ENCODE results near the gene BNIP3.

Gene BNIP3

DNA sequence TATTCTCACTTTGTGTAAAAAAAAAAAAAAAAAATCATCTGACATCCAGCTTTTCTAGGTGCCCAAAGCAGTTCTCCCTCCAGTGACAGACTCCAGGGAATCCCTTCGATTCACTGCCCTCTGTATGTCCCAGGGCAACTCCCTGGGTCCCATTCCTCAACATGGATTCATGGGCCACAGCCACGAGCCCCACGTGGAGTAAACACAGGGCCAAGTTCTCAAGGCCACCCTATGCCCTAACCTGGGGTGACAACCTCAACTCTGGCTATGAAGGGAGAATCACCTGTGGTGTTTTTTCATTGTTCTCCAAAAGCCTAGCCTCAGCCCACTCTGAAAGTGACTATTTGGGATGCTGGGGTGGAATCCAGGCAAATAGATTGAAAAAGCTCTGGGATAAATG lies 3.4 kb downstream of the BNIP3 start:
- DNase-seq (ENCODE audit: low read depth in 3 of 3) = no peak

DNA sequence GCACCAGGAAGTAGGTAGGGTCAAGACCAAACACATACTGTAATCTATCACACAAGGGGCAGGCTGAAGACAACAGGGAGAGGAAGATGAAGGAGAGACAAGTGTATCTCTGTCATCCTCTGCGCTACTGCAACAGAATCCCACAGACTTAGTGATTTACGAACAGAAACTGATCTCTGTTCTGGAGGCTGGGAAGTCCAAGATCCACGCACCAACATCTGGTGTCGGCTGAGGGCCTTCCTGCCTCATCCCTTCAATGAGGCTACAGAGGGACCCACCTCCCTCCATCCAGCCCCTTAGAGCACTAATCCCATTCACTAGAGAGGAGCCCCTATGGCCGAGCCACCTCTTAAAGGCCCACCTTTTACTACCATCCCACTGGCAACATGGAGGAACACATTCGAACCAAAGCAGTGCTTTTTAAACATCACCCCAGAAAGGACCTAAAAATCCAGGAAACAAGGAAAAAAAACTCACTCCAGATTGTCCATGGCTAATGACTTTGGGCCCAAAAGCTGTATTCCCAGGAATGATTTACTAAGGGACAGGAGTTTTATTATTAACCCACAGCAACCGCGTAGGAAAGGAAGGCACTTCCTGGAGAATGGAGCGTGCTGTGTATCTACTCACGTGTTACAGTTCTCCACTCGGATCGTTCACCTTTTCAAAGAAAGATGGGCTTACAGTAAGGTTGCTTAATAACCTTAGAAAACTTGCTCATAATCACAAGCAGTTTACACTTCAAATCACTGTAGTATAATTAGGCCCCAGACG lies 4.2 kb downstream of the BNIP3 start:
- DNase-seq (ENCODE audit: low read depth in 3 of 3) = no peak

DNA sequence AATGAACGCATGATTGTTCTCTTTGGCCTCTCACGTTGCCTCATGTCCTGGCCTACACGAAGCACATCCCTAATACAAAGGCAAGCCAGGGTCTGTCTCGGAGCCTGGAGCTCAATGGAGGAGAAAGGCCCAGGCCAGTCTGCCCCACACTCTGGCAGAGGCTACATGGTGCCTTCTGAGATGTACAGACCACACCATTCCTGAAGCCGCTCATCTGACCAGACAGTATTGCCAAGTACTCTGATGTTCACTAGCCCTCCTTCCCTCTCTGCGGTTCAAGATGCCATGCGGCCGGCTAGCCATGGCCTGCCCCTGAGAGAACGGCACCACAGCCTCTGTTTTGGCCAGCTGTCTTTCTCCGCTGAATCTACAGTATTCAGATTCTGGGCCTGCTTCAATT lies 5.9 kb downstream of the BNIP3 start:
- no peak for DNase-seq (ENCODE audit: low read depth in 3 of 3)

DNA sequence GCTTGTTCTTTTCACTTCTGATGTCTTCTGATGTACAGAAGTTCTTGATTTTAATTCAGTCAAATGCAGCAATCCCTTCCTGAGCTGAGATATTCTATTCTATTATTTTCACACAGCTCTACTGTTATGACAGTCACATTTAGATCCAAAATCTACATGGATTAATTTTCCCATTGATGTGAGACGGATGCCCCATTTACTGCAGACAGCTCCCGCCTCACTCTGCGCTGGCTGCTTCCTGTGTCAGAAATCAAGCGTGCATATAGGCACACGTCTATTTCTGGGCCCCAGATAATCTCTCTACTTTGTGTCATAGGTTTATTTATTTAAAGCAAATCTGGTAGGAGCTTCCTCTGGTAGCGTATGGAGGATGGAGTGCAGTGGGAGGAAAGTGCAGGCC lies 6.7 kb downstream of the BNIP3 start:
- no peak for DNase-seq (ENCODE audit: low read depth in 3 of 3)

DNA sequence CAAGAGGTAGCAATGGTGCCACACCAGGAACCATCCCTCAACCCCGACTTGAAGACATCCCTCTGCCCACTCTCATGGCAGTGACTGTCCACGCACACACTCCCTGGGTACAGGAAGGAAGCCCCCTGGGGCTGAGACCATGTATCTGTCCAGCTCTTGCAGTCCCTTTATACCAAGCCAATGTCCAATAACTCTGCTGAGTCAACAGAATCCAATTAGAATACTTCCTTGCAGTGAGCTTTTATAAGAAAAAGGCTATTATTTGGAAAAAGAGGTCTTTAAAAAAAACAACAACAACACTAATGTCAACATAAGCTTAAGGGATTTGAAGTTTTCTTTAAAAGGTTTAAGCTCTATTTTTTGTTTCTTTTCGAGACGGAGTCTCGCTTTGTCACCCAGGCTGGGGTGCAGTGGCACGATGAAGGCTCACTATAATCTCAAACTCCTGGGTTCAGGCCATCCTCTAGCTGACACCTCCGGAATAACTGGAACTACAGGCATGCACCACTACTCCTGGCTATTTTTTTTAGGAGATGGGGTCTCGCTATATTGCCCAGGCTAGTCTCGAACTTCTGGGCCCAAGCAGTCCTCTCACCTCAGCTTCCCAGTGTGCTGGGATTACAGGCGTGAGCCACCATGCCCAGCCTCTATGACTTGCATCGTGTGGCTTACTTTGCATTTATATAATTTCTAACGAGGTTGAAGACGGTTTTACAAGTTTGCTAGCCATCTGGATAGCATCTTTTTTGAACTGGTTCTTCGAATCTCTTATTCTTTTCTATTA lies 7.5 kb downstream of the BNIP3 start:
- no peak for DNase-seq (ENCODE audit: low read depth in 3 of 3)

DNA sequence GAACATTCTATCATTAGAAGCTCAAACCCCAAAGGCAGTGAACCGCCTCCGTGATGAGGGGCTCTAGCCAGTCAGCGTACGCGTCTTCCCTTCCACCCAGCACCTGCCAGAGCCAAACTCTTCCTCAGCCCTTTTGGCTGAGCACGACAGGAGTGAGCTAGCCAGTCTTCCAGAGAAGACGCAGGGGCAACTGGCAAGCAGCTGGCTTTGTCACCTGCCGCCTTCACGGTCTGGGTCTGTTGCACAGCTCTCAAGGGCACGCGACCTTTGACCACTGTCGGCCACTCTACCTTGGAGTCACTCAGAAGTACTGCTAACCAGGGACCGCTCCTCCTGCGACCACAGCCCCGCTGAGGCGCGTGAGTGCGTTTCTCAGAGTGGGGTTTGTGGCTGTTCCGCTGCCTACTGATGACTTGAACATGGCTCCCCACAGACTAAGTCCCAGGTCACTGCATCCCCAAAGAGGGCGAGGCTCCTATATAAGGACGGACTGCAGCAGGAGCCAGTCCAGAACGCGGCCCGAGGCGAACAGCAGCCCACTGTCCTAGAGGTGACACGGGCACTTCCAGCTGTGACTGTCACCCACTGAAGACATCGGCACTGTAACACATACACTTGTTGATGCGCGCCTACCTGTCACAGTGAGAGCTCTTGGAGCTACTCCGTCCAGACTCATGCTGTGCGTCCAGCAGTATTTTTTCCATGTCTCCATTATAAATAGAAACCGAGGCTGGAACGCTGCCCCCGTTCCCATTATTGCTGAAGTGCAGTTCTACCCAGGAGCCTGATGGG lies 8.4 kb downstream of the BNIP3 start:
- no peak for DNase-seq (ENCODE audit: low read depth in 3 of 3)

DNA sequence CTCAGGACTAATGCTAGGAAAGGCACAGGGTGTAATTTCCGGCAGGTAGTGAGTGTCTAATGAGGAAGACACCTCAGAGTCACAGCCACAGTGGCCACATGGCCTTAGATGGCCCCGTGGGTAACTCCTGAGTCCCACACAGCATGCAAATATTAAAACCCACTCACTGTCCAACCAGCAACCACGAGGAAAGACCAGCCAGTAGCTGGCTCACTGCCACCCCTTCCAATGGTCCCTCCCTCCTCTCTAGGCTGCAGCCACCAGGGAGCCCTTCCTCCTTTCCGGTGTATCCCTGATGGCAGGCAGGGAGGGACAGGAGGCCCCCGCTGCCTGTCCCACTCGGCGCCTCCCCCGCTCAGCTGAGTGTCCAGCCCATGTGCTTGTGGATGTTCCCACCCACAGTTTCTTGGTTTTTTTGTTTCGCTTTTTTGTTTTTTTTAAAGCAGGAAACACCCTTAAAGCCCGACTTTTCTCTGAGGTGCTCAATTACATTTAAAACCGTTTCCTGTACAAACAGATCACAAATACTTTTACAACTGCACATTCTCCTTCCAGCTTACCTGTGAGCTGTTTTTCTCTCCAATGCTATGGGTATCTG lies 9.2 kb downstream of the BNIP3 start:
- DNase-seq (ENCODE audit: low read depth in 3 of 3) = peak in 1 of 3 experiments; percentile 15

DNA sequence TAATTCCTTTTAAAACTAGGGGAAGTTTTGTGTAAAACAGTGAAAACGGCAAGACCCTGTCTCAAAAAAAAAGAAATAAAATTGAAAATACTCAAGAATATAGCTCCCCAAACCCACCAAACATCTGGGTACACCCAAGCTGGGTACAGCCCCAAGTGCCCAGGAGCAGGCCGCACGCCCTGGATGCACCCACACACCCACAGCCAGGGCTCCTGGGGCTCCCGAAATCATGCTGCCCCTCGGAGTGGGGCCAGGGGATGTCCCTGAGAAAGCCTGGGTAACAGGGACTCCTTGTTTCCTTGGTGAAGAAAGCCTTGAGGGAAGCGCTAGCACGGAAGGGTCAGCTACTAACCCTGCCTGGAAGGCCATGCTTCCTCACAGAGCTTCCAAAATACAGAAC lies 10.1 kb downstream of the BNIP3 start:
- DNase-seq (ENCODE audit: low read depth in 3 of 3) = no peak

DNA sequence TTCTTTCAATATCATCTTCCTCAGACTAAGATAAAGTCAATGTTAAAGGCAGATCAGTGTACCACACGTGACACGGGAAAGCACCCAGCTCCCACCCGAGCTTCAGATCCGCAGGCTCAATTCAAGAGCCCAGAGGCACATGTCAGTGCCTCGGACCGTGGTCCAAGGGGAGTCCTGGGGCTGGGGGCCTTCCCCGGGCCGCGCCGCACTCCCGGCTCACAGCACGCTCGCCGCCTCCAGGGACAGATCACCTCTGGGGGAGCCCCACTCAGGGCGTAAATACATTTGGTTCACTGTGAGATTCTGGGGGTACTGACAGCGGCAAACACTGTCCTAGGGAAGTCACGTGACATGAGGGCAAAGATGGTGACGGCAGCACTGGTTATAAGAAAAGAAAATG lies 10.8 kb downstream of the BNIP3 start:
- DNase-seq (ENCODE audit: low read depth in 3 of 3) = no peak

DNA sequence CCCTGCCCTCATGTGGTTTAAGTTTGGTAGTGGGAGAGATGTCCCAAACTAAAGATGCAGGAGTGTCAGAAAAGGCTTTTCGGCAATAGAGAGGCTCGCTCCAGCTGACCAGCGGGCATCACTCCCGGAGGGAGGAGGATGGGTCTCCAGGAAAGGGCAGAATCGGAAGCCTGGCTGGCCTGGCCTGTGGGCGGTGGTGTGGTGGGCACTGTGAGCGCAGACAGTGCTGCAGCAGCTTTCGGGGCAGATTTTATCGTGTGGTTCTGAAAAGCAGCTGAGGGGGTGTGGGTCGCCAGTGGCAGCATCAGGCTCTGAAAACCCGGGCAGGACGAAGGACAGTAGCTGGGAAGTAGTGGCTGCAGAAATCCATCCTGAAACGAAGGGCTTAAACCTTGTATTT lies 12.8 kb downstream of the BNIP3 start:
- no peak for DNase-seq (ENCODE audit: low read depth in 3 of 3)

DNA sequence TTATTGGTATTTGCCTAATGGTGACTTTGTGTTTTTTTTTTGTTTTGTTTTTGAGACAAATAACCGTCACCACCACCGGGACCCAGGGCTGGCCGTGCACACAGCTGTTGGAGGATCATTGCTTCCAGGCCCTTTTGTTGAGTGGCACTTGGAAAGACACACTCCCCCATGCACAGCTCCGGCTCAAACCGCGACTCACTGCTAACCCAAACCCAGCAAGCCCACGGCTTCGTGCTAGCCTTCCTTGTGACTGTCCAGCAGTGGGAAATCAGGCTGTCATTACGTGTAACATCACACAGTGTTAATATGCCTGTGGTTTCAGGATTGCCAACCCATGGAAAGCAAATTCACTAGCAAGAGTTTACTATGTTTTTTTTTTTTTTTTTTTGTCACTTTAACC lies 17.4 kb downstream of the BNIP3 start:
- DNase-seq (ENCODE audit: low read depth in 3 of 3) = no peak

DNA sequence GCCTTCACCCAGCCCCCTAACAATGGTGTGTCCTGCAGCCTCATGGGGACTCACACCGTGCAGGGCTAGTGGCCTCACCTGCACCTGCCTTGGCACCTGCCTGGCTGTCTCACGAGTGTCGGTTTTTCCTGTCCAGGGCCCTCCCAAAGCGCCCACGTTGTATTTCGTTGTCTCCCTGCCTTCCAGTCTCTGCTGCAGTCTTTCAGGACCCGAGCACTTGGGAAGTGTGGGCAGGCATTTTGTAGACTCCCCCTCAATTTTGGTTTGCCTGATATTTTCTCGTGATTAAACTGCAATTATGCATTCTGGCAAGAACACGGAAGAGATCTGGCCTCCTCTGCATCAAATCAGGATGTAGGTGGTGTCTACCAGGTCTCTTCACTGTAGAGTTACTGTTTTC lies 17.9 kb downstream of the BNIP3 start:
- no peak for DNase-seq (ENCODE audit: low read depth in 3 of 3)

DNA sequence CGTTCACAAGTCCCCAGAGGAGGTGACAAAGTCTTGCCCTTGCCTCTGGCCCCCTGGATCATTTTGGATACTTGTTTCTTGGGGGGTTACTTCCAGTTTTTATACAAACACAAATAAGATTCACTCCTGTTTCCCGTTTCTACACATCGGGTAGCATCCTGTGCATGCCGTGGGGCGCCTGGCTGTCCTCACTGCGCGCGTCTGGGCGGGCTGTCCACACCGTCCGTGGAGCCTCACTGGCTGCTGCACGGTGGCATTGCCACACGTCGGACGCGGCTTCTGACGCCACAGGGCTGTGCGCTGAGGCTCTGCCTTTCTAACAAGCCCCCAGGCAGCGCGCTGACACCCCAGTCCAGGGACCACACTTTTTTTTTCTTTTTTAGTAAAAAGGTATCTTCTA lies 18.4 kb downstream of the BNIP3 start:
- no peak for DNase-seq (ENCODE audit: low read depth in 3 of 3)

DNA sequence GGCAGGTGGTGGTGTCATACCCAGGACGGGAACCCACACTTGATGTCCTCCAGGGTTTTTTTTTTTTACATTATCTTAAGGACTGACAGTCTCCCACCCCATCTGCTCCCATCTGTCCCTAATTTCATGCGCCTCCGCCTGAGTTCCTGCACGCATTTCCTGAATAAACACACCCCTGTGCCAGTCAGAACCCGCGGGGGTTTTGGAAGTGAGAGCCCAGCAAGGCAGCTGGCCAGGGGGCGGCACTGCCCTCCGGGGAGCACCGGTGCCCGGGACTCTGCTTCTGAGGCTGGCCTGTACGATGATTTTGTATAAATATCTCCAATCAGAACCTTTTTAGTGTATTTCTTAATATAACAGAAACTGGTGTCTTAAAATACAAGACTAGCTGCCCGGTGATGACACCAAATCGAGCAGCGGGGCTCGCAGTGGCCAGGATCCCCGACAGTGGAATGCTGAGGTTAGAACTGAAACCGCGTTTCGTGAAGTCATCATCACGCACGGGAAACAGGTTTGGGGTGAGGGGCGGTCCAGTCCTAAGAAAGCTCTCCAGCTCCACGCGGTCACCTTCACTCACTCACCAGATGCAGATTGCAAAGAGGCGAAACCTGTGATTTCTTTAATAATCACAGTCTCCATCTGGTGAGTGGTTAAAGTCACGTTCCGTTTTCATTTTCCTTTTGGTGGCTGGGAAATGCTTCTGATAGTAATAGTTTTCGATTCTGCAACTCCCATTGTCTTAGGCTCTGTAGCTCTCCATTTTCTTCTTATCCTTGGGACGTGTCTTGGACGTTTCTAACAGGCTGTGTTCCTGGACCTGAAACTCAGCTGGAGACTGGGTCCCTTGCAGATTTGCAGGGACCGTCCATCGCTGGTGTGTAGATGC lies 19.7 kb downstream of the BNIP3 start:
- no peak for DNase-seq (ENCODE audit: low read depth in 3 of 3)

DNA sequence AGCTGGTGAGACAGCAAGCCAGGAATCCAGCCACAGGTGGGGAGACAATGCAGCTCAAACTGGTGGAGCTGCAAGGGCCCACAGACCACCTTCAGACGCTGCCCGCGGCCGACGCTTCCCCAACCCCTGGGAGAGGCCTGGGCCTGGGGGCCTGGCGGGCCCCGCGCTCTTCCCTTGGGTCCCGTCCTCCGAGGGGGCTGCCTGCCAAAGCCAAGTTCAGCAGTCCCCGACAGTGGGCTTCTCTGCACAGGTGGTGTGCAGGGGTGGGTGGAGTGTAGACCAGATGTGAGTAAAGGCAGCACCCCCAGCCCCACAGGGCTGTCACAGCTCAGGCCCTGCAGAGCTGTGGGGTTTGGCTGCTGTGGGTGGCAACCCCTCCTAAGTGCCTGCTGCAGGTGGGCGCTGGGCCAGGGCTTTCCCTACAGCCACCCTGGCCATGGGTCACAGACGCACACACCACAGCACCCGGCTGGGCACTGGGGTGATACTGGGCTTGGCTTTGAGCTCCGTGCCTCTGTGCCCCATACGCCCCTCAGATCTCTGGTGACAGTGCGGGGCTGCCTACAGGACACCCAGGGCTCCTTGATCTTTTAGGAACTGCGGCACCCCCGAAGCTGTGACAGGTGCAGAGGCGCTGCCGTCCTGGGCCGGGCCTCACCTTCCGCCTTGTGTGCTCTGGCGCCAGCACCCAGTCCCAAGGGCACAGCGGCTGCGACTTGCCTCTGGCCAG lies 20.5 kb downstream of the BNIP3 start:
- DNase-seq (ENCODE audit: low read depth in 3 of 3) = no peak

DNA sequence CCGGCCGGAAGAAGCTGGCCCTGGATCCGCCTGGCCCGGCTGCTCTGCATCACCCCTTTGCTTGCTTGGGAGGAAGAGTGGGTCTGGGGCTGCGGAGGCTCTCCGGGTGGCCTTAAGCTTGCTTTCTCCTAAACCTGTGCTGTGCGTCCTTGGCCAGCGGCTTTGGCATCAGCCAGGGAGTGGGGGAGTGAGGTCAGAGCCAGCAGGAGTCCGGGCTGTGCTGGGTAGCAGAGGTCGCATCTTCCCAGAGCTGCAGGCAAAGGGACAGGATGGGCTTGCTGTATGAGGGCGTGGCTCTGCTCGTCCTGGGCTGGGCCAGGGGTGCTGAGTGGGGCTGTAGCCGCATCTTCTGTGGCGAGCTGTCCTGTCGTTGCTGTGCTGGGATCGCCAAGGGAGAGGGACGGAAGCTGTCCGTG lies 21.1 kb downstream of the BNIP3 start:
- DNase-seq (ENCODE audit: low read depth in 3 of 3) = no peak

DNA sequence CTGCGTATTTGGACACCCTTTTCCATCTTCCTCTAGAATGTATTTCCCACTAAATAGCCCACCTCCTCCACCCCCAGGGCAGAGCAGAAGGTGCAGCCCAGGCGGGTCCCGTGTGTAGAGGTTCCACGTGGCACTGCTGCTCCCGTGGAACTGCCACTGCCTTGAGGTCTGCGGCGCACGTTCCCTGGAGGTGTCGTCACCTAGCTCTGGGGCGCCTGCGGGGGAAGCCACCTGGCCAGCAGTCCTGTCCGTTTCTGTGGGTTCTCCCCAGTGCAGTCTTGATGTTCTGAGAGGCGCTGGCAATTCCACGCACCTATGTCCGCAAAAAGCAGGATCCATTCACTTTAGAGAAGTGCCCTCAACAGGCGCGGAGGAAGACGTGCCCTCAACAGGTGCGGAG lies 21.9 kb downstream of the BNIP3 start:
- no peak for DNase-seq (ENCODE audit: low read depth in 3 of 3)

DNA sequence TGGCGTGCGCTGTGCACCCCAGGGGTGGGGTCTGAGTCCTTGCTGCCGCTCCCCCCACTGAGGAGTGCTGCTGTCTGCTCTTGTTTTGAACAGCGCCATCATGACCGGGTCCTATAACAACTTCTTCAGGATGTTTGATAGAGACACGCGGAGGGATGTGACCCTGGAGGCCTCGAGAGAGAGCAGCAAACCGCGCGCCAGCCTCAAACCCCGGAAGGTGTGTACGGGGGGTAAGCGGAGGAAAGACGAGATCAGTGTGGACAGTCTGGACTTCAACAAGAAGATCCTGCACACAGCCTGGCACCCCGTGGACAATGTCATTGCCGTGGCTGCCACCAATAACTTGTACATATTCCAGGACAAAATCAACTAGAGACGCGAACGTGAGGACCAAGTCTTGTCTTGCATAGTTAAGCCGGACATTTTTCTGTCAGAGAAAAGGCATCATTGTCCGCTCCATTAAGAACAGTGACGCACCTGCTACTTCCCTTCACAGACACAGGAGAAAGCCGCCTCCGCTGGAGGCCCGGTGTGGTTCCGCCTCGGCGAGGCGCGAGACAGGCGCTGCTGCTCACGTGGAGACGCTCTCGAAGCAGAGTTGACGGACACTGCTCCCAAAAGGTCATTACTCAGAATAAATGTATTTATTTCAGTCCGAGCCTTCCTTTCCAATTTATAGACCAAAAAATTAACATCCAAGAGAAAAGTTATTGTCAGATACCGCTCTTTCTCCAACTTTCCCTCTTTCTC lies 26.0 kb downstream of the BNIP3 start:
- no peak for DNase-seq (ENCODE audit: low read depth in 3 of 3)

DNA sequence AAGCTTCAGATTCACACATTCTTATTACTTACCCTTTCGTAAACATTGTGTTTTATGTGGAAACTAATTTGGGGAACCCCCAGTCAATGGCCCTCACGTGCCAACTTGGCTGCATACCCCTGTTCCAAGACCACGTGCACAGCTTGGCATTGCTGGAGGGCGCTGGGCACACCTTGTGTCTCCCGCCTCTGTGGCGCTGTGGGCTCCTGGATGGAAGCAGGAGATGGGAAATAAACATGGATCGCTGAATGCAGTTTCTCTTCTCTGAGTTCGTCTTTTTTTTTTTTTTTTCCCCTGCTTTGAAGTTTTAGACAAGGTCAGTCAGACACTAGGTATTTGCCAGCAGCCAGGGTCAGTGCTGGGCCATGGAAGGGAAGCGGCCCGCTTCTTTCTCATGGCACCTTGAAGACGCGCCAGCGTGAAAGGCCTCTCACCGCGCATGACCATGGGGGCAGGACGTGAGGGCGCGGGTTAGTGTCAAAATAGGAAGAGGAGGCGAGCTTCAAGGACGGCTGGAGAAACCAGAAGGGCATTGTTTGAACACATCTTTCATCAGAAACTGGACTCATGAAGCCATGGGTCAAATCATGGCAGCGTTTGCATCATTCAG lies 27.3 kb downstream of the BNIP3 start:
- no peak for DNase-seq (ENCODE audit: low read depth in 3 of 3)

All from stimulated activated CD4-positive, alpha-beta T cell treated with anti-CD3 and anti-CD28 coated beads, TNF-alpha, amount 100 ng/mL, for 4 hours (primary cell).